NCI-H187 treated with DMSO at 0.1 percent for 48 hours (cell line): Measurements from ENCODE around the gene SIGLEC10.
"Not testable (repeated sequence)": the region's sequence is repeated elsewhere in the genome, so short reads cannot be mapped to it uniquely, and the experiment has no call there.

Experiments used
- DNase-seq: peaks from one replicate; lab custom pipeline; 2025; lab: John Stamatoyannopoulos, UW

Gene SIGLEC10

GRCh38 chr19:51417107-51417809 is at the start of gene SIGLEC10:
Gene SIGLEC10, minus strand, starts transcription at chr19:51417642. Its CDS starts 61 bp downstream, at chr19:51417581.
- no peak for DNase-seq

- no peak for DNase-seq
Observed at GRCh38 chr19:51466723-51467122, 49.3 kb upstream of the SIGLEC10 start.

GRCh38 chr19:51463976-51464581 is 46.6 kb upstream of the SIGLEC10 start:
- not testable (repeated sequence) for DNase-seq

DNA sequence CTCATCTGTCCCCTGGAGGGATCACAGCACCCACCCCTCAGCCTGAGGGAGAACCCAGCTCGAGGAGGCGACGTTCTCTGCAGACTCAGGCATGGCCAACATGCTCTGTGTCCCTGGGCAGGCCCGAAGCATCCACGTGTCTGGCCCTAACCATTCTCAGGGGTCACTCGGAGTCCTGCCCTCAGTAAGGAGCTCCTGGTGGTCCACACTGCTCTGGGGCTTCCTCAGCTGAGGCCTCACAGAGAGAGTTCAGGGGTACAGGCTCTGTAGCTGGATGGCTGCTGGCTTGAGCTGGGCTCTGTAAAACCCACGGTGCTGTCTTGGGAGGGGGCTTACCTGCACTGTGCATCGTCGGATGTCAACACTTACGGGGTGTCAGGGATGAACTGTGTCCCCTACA is 45.2 kb upstream of the SIGLEC10 start:
- DNase-seq = no peak

DNA sequence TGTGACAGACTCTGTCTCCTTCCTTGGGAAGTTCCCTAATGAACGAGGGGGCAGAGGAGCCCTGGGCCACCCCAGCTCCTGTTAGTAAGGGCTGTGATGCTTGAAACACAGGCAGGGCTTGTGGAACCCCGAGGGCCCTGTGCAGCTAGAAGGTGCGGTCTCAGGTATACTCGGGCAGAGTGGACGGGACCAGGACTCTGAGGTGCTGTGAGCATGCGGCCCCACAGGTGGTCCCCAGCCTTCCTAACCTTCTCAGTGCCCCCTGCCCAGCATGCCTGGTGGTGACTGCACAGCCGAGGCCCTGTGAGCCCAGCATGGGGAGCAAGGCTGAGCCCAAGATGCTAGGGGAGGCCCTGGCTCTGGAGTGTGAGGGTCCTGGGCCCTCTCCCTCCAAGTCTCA is 44.8 kb upstream of the SIGLEC10 start:
- DNase-seq = no peak

DNA sequence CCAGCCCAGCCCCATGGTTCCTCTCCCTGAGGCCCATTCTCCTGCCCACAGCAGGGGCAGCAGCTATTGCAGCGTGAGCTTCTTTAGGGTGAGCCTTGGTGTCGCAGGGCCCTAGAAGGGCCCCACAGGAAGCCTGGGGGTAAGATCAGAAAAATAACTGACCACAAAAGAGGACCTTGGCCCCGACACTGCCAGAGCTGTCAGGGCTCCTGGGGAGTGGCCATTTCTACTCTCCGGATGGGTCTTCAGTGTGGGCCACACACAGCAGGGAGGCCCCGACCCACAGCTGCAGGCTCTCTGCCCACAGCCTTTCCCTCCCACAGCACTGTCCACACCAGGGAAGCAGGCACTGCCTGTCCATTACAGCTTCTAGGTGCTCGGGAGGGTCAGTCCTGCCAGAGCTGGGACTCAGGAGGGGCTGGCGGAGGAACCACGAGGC is 44.3 kb upstream of the SIGLEC10 start:
- no peak for DNase-seq

DNA sequence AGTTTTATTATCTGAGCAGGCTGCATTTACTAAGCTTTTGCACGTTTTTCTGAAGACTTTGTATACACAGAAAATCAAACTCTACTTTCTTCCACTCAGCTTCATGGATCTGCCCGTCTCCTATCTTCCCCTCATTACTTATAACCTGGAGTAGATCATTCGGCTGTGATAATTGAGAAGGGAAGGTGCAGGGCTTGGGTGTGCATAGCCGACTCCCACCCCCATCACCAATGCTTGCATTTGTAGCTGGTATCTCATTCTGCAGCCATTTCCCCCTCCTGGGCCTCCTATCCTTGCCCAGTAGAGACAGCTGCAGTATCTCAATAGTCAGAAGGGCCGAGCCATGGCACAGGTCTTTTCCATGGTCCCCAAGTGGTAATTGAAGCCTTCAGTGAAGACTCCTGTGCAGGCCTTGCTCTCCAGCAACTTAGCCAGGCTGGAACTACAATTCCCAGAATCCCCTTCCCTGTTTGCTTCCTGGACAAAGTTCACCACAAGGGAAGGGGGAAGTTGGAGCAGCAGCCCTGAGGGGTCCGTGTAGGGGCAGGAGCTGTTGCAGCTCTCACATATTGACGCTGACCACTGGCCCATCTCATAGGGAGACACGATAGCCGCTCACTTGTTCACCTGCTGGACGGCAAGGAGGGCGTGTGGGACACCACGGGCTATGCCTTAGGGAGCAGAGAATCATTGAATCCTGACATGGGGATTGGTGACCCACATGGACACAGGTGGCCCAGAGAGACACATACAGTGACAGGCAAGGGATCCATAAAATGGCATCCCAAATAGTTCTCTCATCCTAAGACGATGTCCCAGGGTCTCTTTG is 42.9 kb upstream of the SIGLEC10 start:
- no peak for DNase-seq

DNA sequence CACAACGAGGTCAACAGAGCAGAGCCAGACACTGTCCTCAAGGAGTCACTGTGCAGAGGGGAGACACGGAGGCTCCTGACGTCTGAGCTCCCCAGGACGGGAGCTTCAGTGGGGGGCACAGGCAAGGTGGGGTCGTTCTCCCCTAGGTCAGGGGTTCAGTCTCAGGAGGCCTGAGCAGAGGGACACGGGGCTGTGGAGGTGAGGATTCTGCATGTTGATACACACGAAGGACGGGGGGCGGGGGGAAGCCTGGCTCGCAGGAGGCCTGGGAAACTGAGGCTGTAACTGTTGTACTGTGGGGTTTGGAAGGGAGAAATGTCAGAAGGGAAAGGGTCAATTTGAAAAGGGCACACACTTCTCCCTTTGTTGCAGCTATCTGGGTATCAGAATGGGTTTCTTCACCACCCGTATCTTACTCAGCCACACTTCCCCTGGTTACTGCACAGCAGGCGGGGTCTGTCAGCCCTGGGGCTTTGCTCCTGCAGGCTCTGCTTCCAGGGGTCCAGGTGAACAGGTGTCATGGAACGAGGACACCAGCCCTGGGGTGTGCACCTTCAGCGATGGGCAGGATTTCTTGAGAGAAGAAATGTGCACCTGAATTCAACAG is 41.6 kb upstream of the SIGLEC10 start:
- no peak for DNase-seq

DNA sequence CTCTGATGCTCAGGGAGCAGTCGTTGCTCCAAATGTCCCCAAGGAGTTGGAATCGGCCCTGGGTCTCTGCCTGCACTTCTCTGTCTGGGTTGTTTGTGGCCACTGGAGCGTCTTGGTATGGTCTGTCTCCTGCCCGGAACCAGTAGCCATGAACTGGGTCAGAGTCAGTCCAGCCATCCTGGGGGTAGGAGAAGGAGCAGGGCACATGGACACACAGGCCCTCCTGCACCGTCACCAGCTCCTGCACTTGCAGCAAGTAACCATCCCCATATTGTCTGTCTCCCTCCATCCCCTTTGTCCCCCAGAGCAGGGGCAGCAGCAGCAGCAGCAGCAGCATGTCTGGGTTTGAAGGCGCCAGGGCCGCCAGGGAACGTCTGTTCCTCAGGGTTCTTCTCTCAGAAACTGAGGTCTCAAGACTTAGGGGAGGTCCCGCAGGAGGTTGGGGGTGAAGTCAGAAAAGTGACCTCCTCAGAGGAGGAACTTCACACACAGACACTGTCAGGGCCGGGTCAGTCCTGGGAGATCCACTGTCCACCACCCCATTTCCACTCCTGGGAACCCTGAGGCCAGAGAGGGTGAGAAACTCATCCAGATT is 40.7 kb upstream of the SIGLEC10 start, which contains the start of gene SIGLEC8:
SIGLEC8 (minus strand) TSS at position 404 of the 595 bp plus-strand sequence; CDS start at position 337, 67 bp downstream.
- DNase-seq = no peak

GRCh38 chr19:51457351-51458013 is 40.0 kb upstream of the SIGLEC10 start:
- DNase-seq = no peak

- no peak for DNase-seq
Observed at GRCh38 chr19:51456541-51457290, 39.3 kb upstream of the SIGLEC10 start.

GRCh38 chr19:51450730-51451307 is 33.4 kb upstream of the SIGLEC10 start:
- no peak for DNase-seq

DNA sequence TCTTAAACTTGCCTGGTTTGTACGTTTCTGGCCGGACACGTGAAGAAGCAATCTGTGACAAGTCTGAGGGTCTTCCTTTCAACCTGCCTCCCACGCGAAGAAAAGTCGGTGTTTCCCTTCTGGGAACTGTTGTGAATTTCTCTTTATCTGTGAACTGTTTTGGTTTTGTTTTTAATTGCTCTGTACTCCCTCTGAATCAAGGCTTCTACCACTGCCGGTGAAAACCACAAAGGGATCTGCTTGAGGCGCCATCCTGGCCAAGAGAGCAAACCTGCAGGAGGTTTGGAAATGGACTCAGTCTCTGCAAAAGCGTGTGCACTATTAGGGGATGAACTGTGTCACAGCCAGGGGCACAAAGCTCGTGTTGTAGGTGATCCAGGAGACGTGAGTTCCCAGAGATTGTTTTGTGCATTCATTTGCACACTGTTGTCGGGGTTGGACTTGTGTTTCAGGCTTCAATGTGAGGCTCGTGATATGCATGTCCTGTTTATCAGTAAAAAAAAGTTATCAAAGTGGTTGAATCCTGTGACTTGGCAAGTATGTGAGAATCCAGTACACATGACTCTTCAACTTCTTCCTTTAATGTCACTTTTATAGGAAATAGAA is 31.1 kb upstream of the SIGLEC10 start:
- DNase-seq = no peak

GRCh38 chr19:51448011-51448410 is 30.6 kb upstream of the SIGLEC10 start:
- DNase-seq = no peak

- not testable (repeated sequence) for DNase-seq
Observed at GRCh38 chr19:51447510-51447909, 30.1 kb upstream of the SIGLEC10 start.

- DNase-seq = no peak
Observed at GRCh38 chr19:51441410-51442390, 24.3 kb upstream of the SIGLEC10 start.

- DNase-seq = no peak
Observed at GRCh38 chr19:51440846-51441409, 23.5 kb upstream of the SIGLEC10 start.

DNA sequence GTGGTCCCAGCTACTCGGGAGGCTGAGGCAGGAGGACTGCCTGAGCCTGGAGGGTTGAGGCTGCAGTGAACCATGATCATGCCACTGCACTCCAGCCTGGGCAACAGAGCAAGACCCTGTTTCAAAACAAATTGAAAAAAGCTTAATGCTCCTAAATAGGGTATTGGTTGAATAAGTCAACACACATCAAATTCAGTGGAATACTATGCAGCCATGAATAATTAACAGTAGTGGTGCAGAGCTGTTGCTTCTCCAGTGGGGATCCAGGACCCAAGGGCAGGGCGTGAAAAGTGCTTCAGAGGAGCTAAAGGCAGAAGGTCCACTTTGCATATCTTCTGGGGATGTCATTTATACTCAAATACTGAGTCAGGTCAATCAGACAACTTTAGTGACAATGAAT is 22.6 kb upstream of the SIGLEC10 start:
- no peak for DNase-seq
